ENCODE measurements around the gene APOBEC2. TPM values are rescaled to one million over a fixed set of nuclear protein-coding genes. Genes with fewer than 3 reads are reported as not detected.

Gene APOBEC2
- total and polyA plus RNA-seq, 2 donors from 2014 or later: not detected

- Histone ChIP-seq H3K9ac (ENCODE audit: low read length in 3 of 3) (peak overlapping the region in 1 of 3 donors; percentile 41), H3K9me3 (ENCODE audit: control insufficient read depth in 2 of 3, insufficient read depth in 1 of 3, low read length in 3 of 3) (no peaks in the 10 kb centered on the region), H3K27ac (ENCODE audit: low read depth in 2 of 2, low read length in 2 of 2) (peak overlapping the region; percentile 38 to 77), H3K4me1 (ENCODE audit: control insufficient read depth in 2 of 3, insufficient read depth in 2 of 3, low read depth in 1 of 3, low read length in 3 of 3) (peaks cover 0 to 21% (median 6%) of the 10 kb centered on the region in 3 donors), H3K4me3 (ENCODE audit: low read length in 3 of 3) (peak overlapping the region in 2 of 3 donors; percentile 65 to 72), H3K36me3 (ENCODE audit: control insufficient read depth in 2 of 3, insufficient read depth in 3 of 3, low read length in 3 of 3) (peaks cover 0 to 8% (median 7%) of the 10 kb centered on the region in 3 donors), H3K27me3 (ENCODE audit: control insufficient read depth, insufficient read depth, low read length) (no peaks in the 10 kb centered on the region)
- no peak for TF ChIP-seq CTCF (IDR thresholded peaks at IDR 0.05; ENCODE audit: borderline replicate concordance, extremely low read depth, insufficient read depth)
- DNase-seq (no peak), FAIRE-seq (no peak)
- intact Hi-C loops (cut with DNase I): no loop called here
Observed at GRCh38 chr6:41037107-41037900, 15.7 kb upstream of the APOBEC2 start.

GRCh38 chr6:41038205-41038604 lies 14.8 kb upstream of the APOBEC2 start:
- intact Hi-C loops (cut with DNase I): no loop called here
- Histone ChIP-seq H3K36me3 (ENCODE audit: control insufficient read depth in 2 of 3, insufficient read depth in 3 of 3, low read length in 3 of 3) (peaks cover 0 to 6% (median 4%) of the 10 kb centered on the region in 3 donors), H3K9ac (ENCODE audit: low read length in 3 of 3) (peak overlapping the region in 1 of 3 donors; percentile 57), H3K9me3 (ENCODE audit: control insufficient read depth in 2 of 3, insufficient read depth in 1 of 3, low read length in 3 of 3) (no peaks in the 10 kb centered on the region), H3K27ac (ENCODE audit: low read depth in 2 of 2, low read length in 2 of 2) (peak overlapping the region; percentile 77 to 86), H3K4me1 (ENCODE audit: control insufficient read depth in 2 of 3, insufficient read depth in 2 of 3, low read depth in 1 of 3, low read length in 3 of 3) (peaks cover 0 to 21% (median 6%) of the 10 kb centered on the region in 3 donors), H3K4me3 (ENCODE audit: low read length in 3 of 3) (peak overlapping the region in 2 of 3 donors; percentile 65 to 72), H3K27me3 (ENCODE audit: control insufficient read depth, insufficient read depth, low read length) (no peaks in the 10 kb centered on the region)
- FAIRE-seq: no peak
- TF ChIP-seq CTCF (IDR thresholded peaks at IDR 0.05; ENCODE audit: borderline replicate concordance, extremely low read depth, insufficient read depth): no peak
- no peak for DNase-seq

- Histone ChIP-seq H3K4me3 (ENCODE audit: low read length in 3 of 3) (peak within 1 kb of the TSS in 2 of 3 donors; percentile 65 to 72), H3K27ac (ENCODE audit: low read depth in 2 of 2, low read length in 2 of 2) (peak within 1 kb of the TSS; percentile 86 to 91), H3K27me3 (ENCODE audit: control insufficient read depth, insufficient read depth, low read length) (no peaks in the 10 kb centered on the region), H3K9ac (ENCODE audit: low read length in 3 of 3) (peak within 1 kb of the TSS in 2 of 3 donors; percentile 43 to 57), H3K36me3 (ENCODE audit: control insufficient read depth in 2 of 3, insufficient read depth in 3 of 3, low read length in 3 of 3) (no peaks in the 10 kb centered on the region), H3K9me3 (ENCODE audit: control insufficient read depth in 2 of 3, insufficient read depth in 1 of 3, low read length in 3 of 3) (no peaks in the 10 kb centered on the region), H3K4me1 (ENCODE audit: control insufficient read depth in 2 of 3, insufficient read depth in 2 of 3, low read depth in 1 of 3, low read length in 3 of 3) (peaks cover 0 to 21% (median 6%) of the 10 kb centered on the region in 3 donors)
- FAIRE-seq: no peak
- peak; percentile 64 for TF ChIP-seq CTCF (IDR thresholded peaks at IDR 0.05; ENCODE audit: borderline replicate concordance, extremely low read depth, insufficient read depth)
- intact Hi-C loops (cut with DNase I): no loop called here
- peak in 4 of 5 donors; percentile 41 to 91 (median 48) for DNase-seq
Observed at GRCh38 chr6:41039060-41039998, 13.7 kb upstream of the APOBEC2 start, which contains the start of gene UNC5CL. Gene UNC5CL (minus strand): TSS chr6:41039221. CDS start chr6:41035074, 4,147 bp downstream.

Data from kidney (tissue), 14 donors.